Loucy (cell line): ENCODE measurements around the gene DHRS7B.

ENCODE experiments used
- H2AFZ ChIP-seq: fragments of 200-600 bp; sonication (generic); 2 replicates; pipeline ENCODE4 v1.6.0; 2016; ENCODE audit warnings: antibody characterized with exemption, mild to moderate bottlenecking, low read length, moderate library complexity
- H3F3A ChIP-seq: fragments of 200-600 bp; 2 replicates; pipeline ENCODE4 v1.6.0; 2016; ENCODE audit warnings: antibody characterized with exemption, low read depth, mild to moderate bottlenecking
- H3K27me3 ChIP-seq: fragments of 200-600 bp; sonication (generic); 2 replicates; pipeline ENCODE4 v1.6.1; 2014; ENCODE audit warnings: low read length, mild to moderate bottlenecking; ENCODE audit not compliant: insufficient read depth, poor library complexity, severe bottlenecking
- H3K36me3 ChIP-seq: fragments of 200-600 bp; sonication (generic); 2 replicates; pipeline ENCODE4 v1.6.1; 2016; ENCODE audit warnings: low read length; ENCODE audit not compliant: insufficient read depth
- H3K4me1 ChIP-seq: fragments of 200-600 bp; sonication (generic); 2 replicates; pipeline ENCODE4 v1.5.1; 2014; ENCODE audit warnings: low read length, mild to moderate bottlenecking; ENCODE audit not compliant: insufficient read depth, poor library complexity, severe bottlenecking
- H3K4me2 ChIP-seq: fragments of 200-600 bp; sonication (generic); 2 replicates; pipeline ENCODE4 v1.6.0; 2014; ENCODE audit warnings: antibody characterized with exemption, low read length, low read depth, mild to moderate bottlenecking; ENCODE audit not compliant: poor library complexity, severe bottlenecking
- H3K4me3 ChIP-seq: fragments of 200-600 bp; sonication (generic); 2 replicates; pipeline ENCODE4 v1.5.1; 2014; ENCODE audit warnings: low read length, mild to moderate bottlenecking, mixed read lengths; ENCODE audit not compliant: poor library complexity, severe bottlenecking
- H3K79me2 ChIP-seq: fragments of 200-600 bp; sonication (generic); 2 replicates; pipeline ENCODE4 v1.6.1; 2014; ENCODE audit warnings: low read length; ENCODE audit not compliant: insufficient read depth
- H3K9ac ChIP-seq: fragments of 200-600 bp; sonication (generic); 2 replicates; pipeline ENCODE4 v1.6.0; 2014; ENCODE audit warnings: mild to moderate bottlenecking, low read depth, low read length, moderate library complexity; ENCODE audit not compliant: poor library complexity, severe bottlenecking
- H3K9me2 ChIP-seq: fragments of 200-600 bp; sonication (generic); replicated peaks from 2 replicates; pipeline ENCODE4 v1.6.1; 2016; ENCODE audit warnings: low read depth, low read length, mixed read lengths
- H3K9me3 ChIP-seq: fragments of 200-600 bp; sonication (generic); 2 replicates; pipeline ENCODE4 v1.6.1; 2014; ENCODE audit warnings: mild to moderate bottlenecking, antibody characterized with exemption, low read length, low read depth; ENCODE audit not compliant: insufficient read depth
- H4K20me1 ChIP-seq: fragments of 200-600 bp; sonication (generic); 2 replicates; pipeline ENCODE4 v1.6.0; 2014; ENCODE audit warnings: antibody characterized with exemption, low read length, mild to moderate bottlenecking; ENCODE audit not compliant: insufficient read depth, poor library complexity, severe bottlenecking
- CTCF ChIP-seq: fragments of 200-600 bp; sonication (generic); conservative IDR thresholded peaks from 2 replicates; pipeline ENCODE4 v1.5.1; 2014; ENCODE audit warnings: mild to moderate bottlenecking, antibody characterized with exemption, low read length
- EZH2phosphoT487 ChIP-seq: fragments of 200-600 bp; IDR thresholded peaks from 2 replicates; pipeline ENCODE4 v1.6.1; 2018; ENCODE audit warnings: antibody characterized with exemption, mild to moderate bottlenecking, moderate library complexity, borderline replicate concordance

The DHRS7B gene

GRCh38 chr17:21202512-21202911 lies 75.7 kb downstream of the DHRS7B start:
- H3F3A ChIP-seq: no peaks in the 10 kb centered on the region
- no peak overlapping the region for H3K4me2 ChIP-seq
- no peak overlapping the region for H3K4me3 ChIP-seq
- H3K36me3 ChIP-seq: peaks cover 27% of the 10 kb centered on the region; the same call in 1 of the 2 replicates
- H2AFZ ChIP-seq: no peak overlapping the region
- H3K9me3 ChIP-seq: no peaks in the 10 kb centered on the region
- no peaks in the 10 kb centered on the region for H3K27me3 ChIP-seq
- H3K79me2 ChIP-seq: peaks cover 96% of the 10 kb centered on the region
- H4K20me1 ChIP-seq: peaks cover 74% of the 10 kb centered on the region
- no peaks in the 10 kb centered on the region for H3K9me2 ChIP-seq
- TF ChIP-seq CTCF (no peak), EZH2phosphoT487 (no peak)
- no peak overlapping the region for H3K9ac ChIP-seq
- H3K4me1 ChIP-seq: no peaks in the 10 kb centered on the region

GRCh38 chr17:21204935-21205334 lies 78.2 kb downstream of the DHRS7B start:
- no peaks in the 10 kb centered on the region for H3K9me3 ChIP-seq
- H3K36me3 ChIP-seq: peaks cover 24% of the 10 kb centered on the region; the same call in 1 of the 2 replicates
- no peak overlapping the region for H2AFZ ChIP-seq
- peaks cover 96% of the 10 kb centered on the region for H3K79me2 ChIP-seq
- H3K4me3 ChIP-seq: no peak overlapping the region
- peaks cover 3% of the 10 kb centered on the region for H3K4me1 ChIP-seq
- no peaks in the 10 kb centered on the region for H3K27me3 ChIP-seq
- no peaks in the 10 kb centered on the region for H3K9me2 ChIP-seq
- no peaks in the 10 kb centered on the region for H3F3A ChIP-seq
- H3K4me2 ChIP-seq: no peak overlapping the region
- H4K20me1 ChIP-seq: peaks cover 82% of the 10 kb centered on the region
- no peak for TF ChIP-seq CTCF
- TF ChIP-seq EZH2phosphoT487: no peak
- H3K9ac ChIP-seq: no peak overlapping the region

GRCh38 chr17:21208352-21208751 lies 81.6 kb downstream of the DHRS7B start:
- peaks cover 21% of the 10 kb centered on the region; the same call in 1 of the 2 replicates for H3K36me3 ChIP-seq
- TF ChIP-seq CTCF (no peak), EZH2phosphoT487 (no peak)
- no peaks in the 10 kb centered on the region for H3K9me2 ChIP-seq
- H2AFZ ChIP-seq: no peak overlapping the region
- no peak overlapping the region for H3K4me2 ChIP-seq
- H4K20me1 ChIP-seq: peaks cover 85% of the 10 kb centered on the region
- H3K27me3 ChIP-seq: no peaks in the 10 kb centered on the region
- H3K4me1 ChIP-seq: peaks cover 34% of the 10 kb centered on the region
- no peak overlapping the region for H3K4me3 ChIP-seq
- H3K9me3 ChIP-seq: no peaks in the 10 kb centered on the region
- H3K79me2 ChIP-seq: peaks cover 96% of the 10 kb centered on the region
- H3F3A ChIP-seq: no peaks in the 10 kb centered on the region
- H3K9ac ChIP-seq: peak overlapping the region; percentile 39
